Inflammatory macrophage treated with lipopolysaccharide for 4 hours (primary cell): ENCODE results near the gene MCMBP.
"Not testable (repeated sequence)": the region's sequence is repeated elsewhere in the genome, so short reads cannot be mapped to it uniquely, and the experiment has no call there.

Source experiments
- DNase-seq: peaks from one replicate; pipeline ENCODE4 v3.0.0-alpha.2; 2020

MCMBP gene

DNA sequence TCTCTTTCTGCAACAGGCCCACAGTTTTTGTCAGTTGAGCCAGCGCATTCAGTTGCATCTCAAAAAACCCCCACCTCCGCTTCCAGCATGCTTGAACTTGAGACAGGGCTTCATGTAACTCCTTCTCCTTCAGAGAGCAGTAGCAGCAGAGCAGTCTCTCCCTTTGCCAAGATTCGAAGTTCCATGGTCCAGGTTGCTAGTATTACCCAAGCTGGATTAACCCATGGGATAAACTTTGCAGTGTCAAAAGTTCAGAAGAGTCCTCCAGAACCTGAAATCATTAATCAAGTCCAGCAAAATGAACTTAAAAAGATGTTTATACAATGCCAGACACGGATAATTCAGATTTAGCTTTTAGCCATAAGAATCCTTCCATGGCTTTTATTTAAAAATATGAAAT lies 45.2 kb downstream of the MCMBP start:
- DNase-seq = no peak

DNA sequence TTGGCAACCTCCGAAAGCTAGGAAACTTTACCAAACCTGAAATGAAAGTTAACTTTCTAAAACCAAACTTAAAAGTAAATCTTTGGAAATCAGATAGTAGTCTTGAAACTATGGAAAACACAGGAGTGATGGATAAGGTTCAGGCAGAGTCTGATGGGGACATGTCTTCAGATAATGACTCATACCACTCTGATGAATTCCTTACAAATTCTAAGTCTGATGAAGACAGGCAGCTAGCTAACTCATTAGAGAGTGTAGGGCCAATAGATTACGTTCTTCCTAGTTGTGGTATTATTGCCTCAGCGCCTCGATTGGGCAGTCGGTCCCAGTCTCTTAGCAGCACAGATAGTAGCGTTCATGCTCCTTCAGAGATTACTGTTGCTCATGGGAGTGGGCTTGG lies 45.9 kb downstream of the MCMBP start:
- no peak for DNase-seq

DNA sequence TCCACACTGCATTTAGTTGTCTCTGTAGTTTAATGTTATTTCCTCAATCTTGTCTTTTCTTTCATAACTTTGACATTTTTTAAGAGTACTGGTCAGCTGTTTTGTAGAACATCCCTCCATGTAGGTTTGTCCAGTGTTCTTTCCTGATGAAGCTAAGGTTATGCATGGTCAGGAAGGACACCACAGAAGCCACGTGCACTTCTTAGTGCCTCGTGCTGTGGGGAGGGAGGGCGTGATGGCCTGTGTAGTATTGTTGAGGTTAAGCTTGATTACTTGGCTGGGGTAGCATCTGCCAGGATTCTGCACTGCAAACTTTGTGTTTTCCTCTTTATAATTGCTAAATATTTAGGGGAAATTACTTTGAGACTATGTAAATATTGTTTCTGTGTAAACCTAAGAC lies 48.3 kb downstream of the MCMBP start:
- DNase-seq = no peak

GRCh38 chr10:119821182-119821581 lies 51.5 kb downstream of the MCMBP start:
- no peak for DNase-seq

DNA sequence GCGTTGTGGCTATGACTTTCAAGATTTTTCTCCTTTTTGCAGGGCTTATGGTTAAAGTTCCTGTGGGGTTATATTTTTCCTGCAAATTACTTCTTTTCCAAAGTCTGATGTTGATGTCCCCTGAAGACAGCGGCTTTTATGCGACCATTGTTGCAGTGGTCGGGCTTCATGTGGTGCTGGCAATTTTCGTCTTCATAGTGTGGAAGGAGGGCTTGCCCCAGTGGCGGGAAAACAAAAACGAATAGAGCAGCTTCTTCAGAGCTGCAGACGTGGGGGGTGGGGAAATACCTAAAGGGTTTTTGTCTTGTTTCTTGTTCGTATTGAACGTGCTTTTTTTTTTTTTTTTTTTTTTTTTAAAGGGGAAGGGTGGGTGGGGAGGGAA lies 53.8 kb downstream of the MCMBP start:
- no peak for DNase-seq

DNA sequence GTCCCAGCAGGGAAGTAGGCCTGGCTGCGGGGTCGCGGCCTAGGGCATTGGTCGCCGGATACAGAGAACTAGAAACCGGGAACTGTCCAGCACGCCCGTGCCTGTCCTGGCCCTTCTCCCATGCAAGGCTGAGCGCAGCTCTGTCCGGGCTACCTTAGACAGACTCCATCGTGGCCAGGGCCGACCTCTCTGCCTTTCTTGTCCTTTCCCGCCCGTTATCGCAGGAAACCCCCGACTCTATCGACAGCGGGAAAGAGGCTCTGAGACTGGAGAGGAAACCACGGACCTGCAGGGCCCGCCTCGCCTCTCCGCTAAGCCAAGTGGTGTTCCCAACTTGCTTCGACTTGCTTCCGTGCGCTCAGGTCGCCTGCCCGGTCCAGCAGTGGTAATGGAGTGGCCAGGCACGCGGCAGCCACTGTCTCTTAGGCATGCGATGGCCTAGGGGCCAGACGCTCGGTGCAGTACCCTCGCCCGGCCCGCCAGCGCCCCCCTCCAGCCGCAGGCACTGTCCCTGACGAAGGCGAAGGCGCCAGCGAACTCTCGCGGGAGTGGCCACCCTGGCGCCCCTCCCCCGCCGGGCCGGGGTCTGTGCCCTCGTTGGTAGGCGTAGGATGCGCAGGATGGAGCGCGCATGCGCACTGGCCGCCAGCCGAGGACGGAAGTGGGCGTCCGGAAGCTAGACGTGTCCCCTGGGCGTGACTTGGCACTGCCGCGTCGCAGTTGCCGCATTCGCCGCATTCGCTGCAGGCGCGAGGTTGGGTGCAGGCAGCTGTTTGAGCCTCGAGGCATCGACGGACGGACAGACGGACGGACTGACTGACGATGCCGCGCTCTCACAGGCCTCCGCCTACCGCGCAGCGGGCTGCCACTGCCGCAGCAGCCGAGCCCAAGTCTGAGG lies 54.4 kb downstream of the MCMBP start:
- peak; percentile 9 for DNase-seq

GRCh38 chr10:119815671-119816070 lies 57.0 kb downstream of the MCMBP start:
- no peak for DNase-seq

DNA sequence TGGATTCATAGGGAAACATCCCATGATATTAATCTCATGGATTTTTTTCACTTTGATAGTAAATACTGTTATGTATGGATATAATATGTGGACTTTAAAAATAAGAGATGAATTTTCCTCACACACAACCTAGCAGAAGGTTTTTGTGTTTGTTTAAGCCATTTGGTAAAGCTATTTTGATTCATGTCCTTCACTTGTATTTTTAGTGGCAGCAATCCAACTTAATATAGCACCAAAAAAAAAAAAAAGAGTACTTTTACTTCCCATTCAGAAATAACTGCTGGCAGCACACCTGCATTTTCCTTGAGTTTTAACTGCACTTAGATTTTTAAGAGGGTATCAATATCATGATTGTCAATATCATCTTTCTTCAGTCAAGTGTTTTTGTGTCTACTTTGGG lies 60.0 kb downstream of the MCMBP start:
- DNase-seq = no peak

DNA sequence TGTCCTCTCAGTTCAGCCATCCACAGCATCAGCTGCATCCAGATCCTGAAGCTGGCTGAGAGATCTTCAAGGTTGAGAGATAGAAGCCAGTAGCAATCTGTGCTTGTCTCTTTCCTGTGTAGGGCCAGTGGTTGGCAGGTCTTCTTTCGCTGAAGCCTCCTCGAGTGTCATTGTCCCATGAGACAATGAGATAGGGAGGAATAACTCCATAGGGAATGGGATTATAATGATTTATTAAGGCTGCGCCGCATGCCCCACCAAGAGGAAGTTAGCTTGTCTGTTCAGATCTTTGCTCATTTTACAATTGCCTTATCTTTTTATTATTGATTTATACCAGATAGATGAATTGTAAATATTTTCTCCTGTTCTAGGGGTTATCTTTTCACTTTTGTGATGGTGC lies 61.5 kb downstream of the MCMBP start:
- DNase-seq = no peak

- no peak for DNase-seq
Measured at GRCh38 chr10:119807960-119808697, 64.5 kb downstream of the MCMBP start.

DNA sequence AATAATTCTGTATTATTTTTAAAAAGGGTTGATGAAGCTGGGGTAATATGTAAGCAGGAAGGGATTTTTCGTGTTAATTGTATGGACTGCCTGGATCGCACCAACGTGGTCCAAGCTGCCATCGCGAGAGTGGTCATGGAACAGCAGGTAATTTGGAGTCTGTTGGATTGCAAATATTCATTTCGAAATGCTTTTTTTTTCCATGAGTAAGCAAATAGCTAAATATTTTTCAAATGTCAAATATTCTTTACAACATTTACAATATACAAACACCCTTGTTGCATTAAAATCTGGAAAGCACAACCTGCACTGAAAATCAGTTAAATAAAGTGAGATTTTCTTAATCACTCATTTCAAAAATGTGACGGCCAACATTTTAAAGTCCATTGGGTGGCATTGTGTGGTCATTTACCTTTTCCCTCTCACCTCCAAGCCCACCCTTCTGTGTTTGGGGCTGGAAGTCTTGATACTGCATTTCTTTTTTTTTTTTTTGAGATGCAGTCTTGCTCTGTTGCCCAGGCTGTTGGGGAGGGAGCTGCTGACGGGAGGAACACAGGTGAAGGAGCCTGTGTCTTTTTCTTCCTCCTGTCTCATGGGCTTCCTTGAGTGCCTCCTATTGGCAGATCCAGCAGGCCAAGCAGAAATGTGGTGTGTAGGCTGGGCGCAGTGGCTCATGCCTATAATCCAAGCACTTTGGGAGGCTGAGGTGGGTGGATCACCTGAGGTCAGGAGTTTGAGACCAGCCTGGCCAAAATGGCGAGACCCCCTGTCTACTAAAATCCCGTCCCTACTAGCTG lies 66.1 kb downstream of the MCMBP start:
- no peak for DNase-seq

DNA sequence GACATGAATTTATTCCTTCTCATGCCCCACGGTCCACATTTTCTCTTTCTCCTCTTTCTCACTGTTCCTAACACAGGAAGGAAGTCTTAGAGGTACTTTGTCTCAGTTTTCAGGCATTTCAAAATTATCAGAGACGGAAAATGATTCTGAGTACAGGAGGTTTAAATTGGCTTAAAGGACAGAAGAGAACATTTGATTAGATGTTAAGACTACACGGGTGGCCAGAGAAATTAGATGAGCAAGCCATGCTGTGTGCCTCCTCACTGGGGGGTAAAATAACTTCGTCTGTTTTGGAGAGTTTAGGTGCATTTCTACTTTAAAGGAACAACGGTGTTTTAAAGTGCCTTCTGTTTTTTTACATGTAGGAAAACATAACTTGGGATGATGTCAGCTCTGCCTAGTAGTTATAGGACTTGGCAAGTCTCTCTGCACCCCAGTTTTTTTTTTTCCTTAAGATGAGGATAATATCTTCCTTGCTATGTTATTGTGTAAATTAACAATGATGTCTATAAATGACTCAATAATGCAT lies 66.9 kb downstream of the MCMBP start:
- DNase-seq = no peak

DNA sequence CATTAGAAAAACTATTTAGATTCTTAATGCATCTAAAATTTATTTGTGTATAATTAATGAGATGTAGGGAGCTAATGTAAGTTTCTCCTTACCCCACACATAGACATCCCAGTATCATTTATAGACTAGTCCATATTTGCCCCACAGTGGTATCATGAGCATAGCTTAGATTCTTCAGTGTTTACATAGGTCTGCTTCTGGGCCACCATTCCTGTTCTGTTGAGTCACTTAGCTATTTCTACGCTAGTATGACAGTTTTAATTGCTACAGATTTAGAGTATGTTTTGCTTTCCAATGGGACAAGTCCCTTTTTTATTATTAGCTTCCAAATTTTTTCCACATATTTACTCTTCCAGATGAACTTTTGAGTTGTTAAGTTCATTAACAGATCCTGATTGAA lies 69.4 kb downstream of the MCMBP start:
- DNase-seq = no peak

DNA sequence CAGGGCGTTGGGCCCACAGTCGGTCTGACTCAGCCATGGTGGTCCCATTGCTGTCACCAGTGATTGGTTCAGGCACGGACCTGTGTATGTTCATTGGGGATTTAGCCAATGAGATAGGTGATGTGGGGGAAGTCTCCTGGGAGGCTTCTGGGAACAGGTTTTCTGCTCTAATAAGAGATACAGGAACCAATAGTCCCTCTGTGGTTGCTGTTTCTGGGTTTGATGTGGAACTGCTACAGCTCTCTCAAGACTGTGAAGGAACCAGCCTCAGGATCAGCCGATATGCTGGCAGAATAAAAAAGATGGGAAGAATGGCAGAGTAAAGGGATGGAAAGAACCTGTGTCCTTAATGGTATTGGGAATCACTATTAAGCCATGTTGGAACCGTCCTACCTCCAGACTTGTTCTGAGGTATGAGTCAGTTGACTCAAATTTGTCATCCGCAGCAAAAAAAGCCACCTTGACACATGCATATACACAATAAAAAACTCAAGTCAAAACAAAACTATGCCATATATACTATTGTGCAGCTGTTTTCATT lies 70.6 kb downstream of the MCMBP start:
- DNase-seq = no peak

DNA sequence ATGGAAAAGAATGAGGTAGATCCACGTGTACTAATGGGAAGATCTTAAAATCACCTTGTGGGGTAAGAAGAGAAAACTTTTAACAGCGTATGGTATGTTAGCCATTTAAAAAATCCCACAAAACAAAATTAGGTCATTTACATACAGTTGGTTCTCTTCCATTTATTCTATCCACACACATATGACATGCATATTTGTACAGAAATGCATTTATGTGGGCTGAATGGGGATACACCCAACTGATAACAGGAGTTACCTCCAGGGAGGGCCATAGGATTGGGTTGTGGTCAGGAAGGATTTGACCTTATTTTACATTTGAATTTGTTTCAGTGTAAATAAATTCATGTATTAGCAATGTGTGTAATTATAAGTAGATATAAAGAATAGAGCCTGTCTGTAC lies 71.5 kb downstream of the MCMBP start:
- DNase-seq = no peak

GRCh38 chr10:119796039-119796438 lies 76.6 kb downstream of the MCMBP start:
- no peak for DNase-seq

- not testable (repeated sequence) for DNase-seq
Measured at GRCh38 chr10:119795101-119795500, 77.5 kb downstream of the MCMBP start.

DNA sequence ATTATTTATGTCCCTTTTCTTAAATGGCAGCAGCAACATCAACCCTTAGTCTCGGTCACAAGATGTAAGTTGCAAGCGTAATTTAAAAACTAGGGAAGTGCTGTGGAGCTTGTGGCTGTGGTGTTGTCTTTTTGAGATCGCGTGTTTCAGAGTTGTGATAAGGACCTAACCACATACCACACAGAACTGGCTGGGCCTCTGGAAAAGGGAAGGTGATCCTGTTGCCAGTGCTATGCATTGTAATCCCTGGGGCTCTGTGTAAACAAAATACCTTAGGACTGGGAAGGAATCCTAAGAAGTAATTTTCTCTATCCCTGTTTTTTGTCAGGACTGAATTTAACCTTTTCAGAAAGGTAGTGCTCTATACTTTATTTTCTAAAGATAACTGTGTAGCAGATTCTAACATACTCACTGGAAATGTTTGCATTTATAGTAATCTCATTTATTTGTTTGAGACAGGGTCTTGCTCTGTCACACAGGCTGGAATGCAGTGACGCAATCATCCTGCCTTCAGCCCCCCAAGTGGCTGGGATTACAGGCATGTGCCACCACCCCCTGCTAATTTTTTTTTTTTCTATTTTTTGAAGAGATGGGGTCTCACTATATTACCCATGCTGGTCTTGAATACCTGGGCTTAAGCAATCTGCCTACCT lies 86.4 kb downstream of the MCMBP start:
- peak; percentile 86 for DNase-seq

- DNase-seq = peak; percentile 79
Measured at GRCh38 chr10:119784340-119785067, 88.1 kb downstream of the MCMBP start.

DNA sequence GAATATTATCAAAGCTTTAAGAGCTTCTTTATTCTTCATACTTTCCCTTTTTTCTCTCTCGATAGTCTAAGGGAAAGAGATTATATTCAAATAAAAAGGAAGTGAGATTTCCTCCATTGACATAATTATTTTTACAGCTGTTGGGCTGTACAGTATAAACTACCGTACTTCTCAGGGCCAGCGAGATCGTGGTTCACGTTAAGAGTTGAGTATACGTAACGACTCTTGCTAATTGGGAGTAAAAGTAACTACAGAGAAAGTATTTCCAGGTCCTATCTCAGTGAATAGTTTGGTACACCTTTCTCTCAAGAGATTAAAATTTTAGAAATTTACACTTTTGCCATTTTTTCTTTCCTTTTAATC lies 89.0 kb downstream of the MCMBP start:
- peak; percentile 48 for DNase-seq

DNA sequence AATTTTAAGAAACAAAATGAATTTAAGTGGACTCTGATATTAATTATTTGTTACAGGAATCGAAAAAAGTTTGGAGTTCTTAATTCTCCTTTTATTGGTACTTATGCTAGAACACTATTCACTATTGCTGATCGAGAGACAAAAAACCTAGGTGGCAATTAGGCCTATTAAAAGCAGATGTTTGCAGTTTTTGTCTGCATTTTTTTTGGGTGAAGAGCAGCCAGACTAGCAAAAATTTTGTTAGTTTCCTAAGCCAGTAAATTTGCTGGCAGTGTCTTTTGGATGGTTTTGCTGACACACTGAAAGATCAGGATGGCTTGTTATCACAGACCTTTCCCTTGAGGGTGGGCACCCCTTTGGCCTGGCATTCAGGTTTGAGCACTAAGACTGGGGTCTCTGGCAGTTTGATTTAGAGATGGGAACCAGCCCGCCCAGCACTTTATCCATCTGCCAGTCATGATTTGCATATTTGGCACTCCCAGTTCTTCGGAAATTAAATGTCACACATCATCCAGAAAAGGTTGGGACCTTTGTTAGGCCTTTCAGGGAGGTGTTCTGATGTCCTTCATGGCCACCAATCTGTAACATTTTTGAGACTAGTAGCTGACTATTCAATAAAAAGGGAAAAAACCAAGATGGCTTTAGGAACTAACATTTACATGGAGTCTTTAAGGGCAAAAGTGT lies 89.5 kb downstream of the MCMBP start:
- DNase-seq = no peak
